ENCODE measurements around the gene TP53AIP1. TPM values are rescaled to one million over a fixed set of nuclear protein-coding genes. Genes with fewer than 3 reads are reported as not detected.
"Not testable (repeated sequence)": the region's sequence is repeated elsewhere in the genome, so short reads cannot be mapped to it uniquely, and the experiment has no call there.

The TP53AIP1 gene
- total RNA-seq, 6 experiments from 2014 or later, result 0.22 TPM; not detected in 5

- TF ChIP-seq POLR2A (IDR thresholded peaks at IDR 0.05), result no peak
- no peak for TF ChIP-seq CTCF (IDR thresholded peaks at IDR 0.05)
- no peaks in the 10 kb centered on the region for H3K36me3 ChIP-seq
- 72% methylated on average over 4 of the region's 7 CpGs for WGBS (ENCODE audit: insufficient coverage, low coverage, low lambda C conversion rate, missing lambda C conversion rate)
- H3K9me3 ChIP-seq, result no peaks in the 10 kb centered on the region
- ATAC-seq (no peak), DNase-seq (peak in 1 of 3 donors; percentile 14)
- H3K4me3 ChIP-seq, result no peak overlapping the region
- no peaks in the 10 kb centered on the region for H3K4me1 ChIP-seq
- H3K27me3 ChIP-seq, result no peaks in the 10 kb centered on the region
- H3K27ac ChIP-seq, result no peak overlapping the region
- intact Hi-C loops (cut with DNase I), result no loop called here
Measured at GRCh38 chr11:128924104-128924503, 18.6 kb downstream of the TP53AIP1 start.

GRCh38 chr11:128921793-128922192 is 20.9 kb downstream of the TP53AIP1 start:
- TF ChIP-seq CTCF (IDR thresholded peaks at IDR 0.05) (no peak), POLR2A (IDR thresholded peaks at IDR 0.05) (no peak)
- Histone ChIP-seq H3K27ac (no peak overlapping the region), H3K9me3 (no peaks in the 10 kb centered on the region), H3K36me3 (no peaks in the 10 kb centered on the region), H3K4me3 (no peak overlapping the region), H3K27me3 (no peaks in the 10 kb centered on the region), H3K4me1 (no peaks in the 10 kb centered on the region)
- 52% methylated on average over 3 of the region's 4 CpGs for WGBS (ENCODE audit: insufficient coverage, low coverage, low lambda C conversion rate, missing lambda C conversion rate)
- ATAC-seq, result no peak
- intact Hi-C loops (cut with DNase I), result no loop called here
- DNase-seq, result peak in 1 of 3 donors; percentile 19

GRCh38 chr11:128920666-128921065 is 22.0 kb downstream of the TP53AIP1 start:
- no peaks in the 10 kb centered on the region for H3K36me3 ChIP-seq
- H3K4me3 ChIP-seq, result no peak overlapping the region
- WGBS (ENCODE audit: insufficient coverage, low coverage, low lambda C conversion rate, missing lambda C conversion rate), result 71% methylated on average over 6 of the region's 15 CpGs
- no peaks in the 10 kb centered on the region for H3K4me1 ChIP-seq
- DNase-seq, result peak in 1 of 3 donors; percentile 30
- no peak overlapping the region for H3K27ac ChIP-seq
- ATAC-seq, result no peak
- no peak for TF ChIP-seq CTCF (IDR thresholded peaks at IDR 0.05)
- no peak for TF ChIP-seq POLR2A (IDR thresholded peaks at IDR 0.05)
- intact Hi-C loops (cut with DNase I), result no loop called here
- no peaks in the 10 kb centered on the region for H3K27me3 ChIP-seq
- no peaks in the 10 kb centered on the region for H3K9me3 ChIP-seq

- H3K27me3 ChIP-seq; H3K4me3 ChIP-seq; H3K27ac ChIP-seq; H3K36me3 ChIP-seq; ATAC-seq; H3K4me1 ChIP-seq; intact Hi-C loops (cut with DNase I); H3K9me3 ChIP-seq: not testable (repeated sequence)
- peak in 1 of 3 donors; percentile 11 for DNase-seq
- 94% methylated on average over 5 of the region's 7 CpGs for WGBS (ENCODE audit: insufficient coverage, low coverage, low lambda C conversion rate, missing lambda C conversion rate)
Measured at GRCh38 chr11:128919635-128920034, 23.0 kb downstream of the TP53AIP1 start.

- no peak for ATAC-seq
- WGBS (ENCODE audit: insufficient coverage, low coverage, low lambda C conversion rate, missing lambda C conversion rate), result 68% methylated on average over 4 of the region's 5 CpGs
Measured at GRCh38 chr11:128919216-128919615, 23.5 kb downstream of the TP53AIP1 start.

More at GRCh38 chr11:128919216-128919615, 23.5 kb downstream of the TP53AIP1 start:
- Histone ChIP-seq H3K4me1 (no peaks in the 10 kb centered on the region), H3K4me3 (no peak overlapping the region), H3K9me3 (no peaks in the 10 kb centered on the region), H3K36me3 (no peaks in the 10 kb centered on the region), H3K27me3 (no peaks in the 10 kb centered on the region), H3K27ac (no peak overlapping the region)
- intact Hi-C loops (cut with DNase I), result no loop called here
- peak in 1 of 3 donors; percentile 42 for DNase-seq
- TF ChIP-seq POLR2A (IDR thresholded peaks at IDR 0.05), result no peak
- no peak for TF ChIP-seq CTCF (IDR thresholded peaks at IDR 0.05)
